Femur (tissue), 1 donor: ENCODE measurements around the gene THRAP3.

Source experiments
- DNase-seq: peaks from one replicate; pipeline ENCODE4 v3.0.0-alpha.2; 2017

The THRAP3 gene

GRCh38 chr1:36303650-36304360 is 79.6 kb downstream of the THRAP3 start:
- no peak for DNase-seq

GRCh38 chr1:36304521-36304920 is 80.3 kb downstream of the THRAP3 start:
- DNase-seq, result no peak

GRCh38 chr1:36304970-36305914 is 81.0 kb downstream of the THRAP3 start:
- DNase-seq, result no peak

GRCh38 chr1:36305915-36306209 is 81.6 kb downstream of the THRAP3 start:
- no peak for DNase-seq

- peak; percentile 57 for DNase-seq
Observed at GRCh38 chr1:36306210-36306901, 82.1 kb downstream of the THRAP3 start, which contains the start of gene SH3D21. Gene SH3D21 (plus strand): TSS chr1:36306368. CDS start chr1:36306421, 53 bp downstream.

- peak; percentile 95 for DNase-seq
Observed at GRCh38 chr1:36306902-36307456, 82.7 kb downstream of the THRAP3 start.

GRCh38 chr1:36307601-36308330 is 83.5 kb downstream of the THRAP3 start:
- no peak for DNase-seq

GRCh38 chr1:36309397-36309796 is 85.2 kb downstream of the THRAP3 start:
- no peak for DNase-seq

- peak; percentile 58 for DNase-seq
Observed at GRCh38 chr1:36320291-36320761, 96.1 kb downstream of the THRAP3 start.

- DNase-seq, result no peak
Observed at GRCh38 chr1:36320767-36321118, 96.5 kb downstream of the THRAP3 start.

GRCh38 chr1:36321119-36321951 is 97.1 kb downstream of the THRAP3 start:
- peak; percentile 96 for DNase-seq

- peak; percentile 37 for DNase-seq
Observed at GRCh38 chr1:36322041-36322785, 98.0 kb downstream of the THRAP3 start.

GRCh38 chr1:36322786-36323635 is 98.8 kb downstream of the THRAP3 start:
- peak; percentile 82 for DNase-seq

GRCh38 chr1:36323636-36324352 is 99.6 kb downstream of the THRAP3 start, which contains the start of gene EVA1B:
Gene EVA1B (minus strand): TSS chr1:36323645. CDS start chr1:36323037, 608 bp downstream.
- peak; percentile 94 for DNase-seq

- DNase-seq, result no peak
Observed at GRCh38 chr1:36324353-36324703, 100.1 kb downstream of the THRAP3 start.

- DNase-seq, result no peak
Observed at GRCh38 chr1:36326499-36326898, 102.3 kb downstream of the THRAP3 start.

GRCh38 chr1:36327421-36328087 is 103.3 kb downstream of the THRAP3 start:
- DNase-seq, result no peak

- no peak for DNase-seq
Observed at GRCh38 chr1:36328088-36328480, 103.8 kb downstream of the THRAP3 start.
